Peyer's patch (tissue), 4 donors: Measurements from ENCODE around the gene KLHDC8B.

Experiments used
- POLR2A ChIP-seq, 2 donors: fragments of 450-650 bp; IDR thresholded peaks; one replicate each; pipeline ENCODE4 v1.5.1; 2017; ENCODE audit warnings: antibody characterized with exemption in 2 of 2, mild to moderate bottlenecking in 2 of 2, moderate library complexity in 2 of 2
- TF ChIP-seq, protein P1 (sequence below), 6 experiments: fragments of 450-650 bp in 4 of 6; fragments of 200-600 bp in 2 of 6; sonication (generic) in 1 of 6; IDR thresholded peaks; one replicate each; pipeline ENCODE4 v1.5.1; 2017 to 2019; ENCODE audit warnings: antibody characterized with exemption in 6 of 6, mild to moderate bottlenecking in 3 of 6, moderate library complexity in 1 of 6

DNA sequence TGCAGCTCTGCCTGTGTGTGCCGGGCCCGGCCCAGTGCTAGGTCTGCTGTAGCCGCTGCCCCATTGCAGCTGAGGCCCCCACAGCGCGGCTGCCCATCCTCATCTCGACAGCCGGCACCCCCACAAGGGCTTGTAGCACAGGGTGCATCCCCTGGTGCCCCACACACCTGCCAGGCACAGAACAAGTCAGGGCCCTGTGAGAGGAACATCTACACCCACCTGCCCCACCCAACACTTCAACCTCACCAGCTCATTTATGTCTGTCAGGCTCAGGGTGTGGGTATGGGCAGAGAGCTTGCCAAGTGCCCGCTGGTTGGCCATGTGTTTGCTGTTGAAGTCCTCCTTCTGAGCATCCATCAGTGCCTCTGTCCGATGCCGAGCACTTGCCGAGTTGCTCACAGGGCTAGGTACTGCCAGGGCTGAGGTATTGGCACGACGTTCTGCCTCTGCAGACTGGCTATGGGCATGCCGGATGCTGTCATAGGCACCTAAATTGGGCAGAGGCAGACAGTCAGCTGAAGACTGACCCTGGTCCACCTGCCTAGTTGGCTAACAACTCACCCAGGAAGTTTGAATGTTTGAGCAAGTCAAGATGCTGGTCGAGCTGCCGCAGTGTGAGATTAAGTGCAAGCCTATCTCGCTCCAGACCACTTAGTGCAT lies 48.4 kb upstream of the KLHDC8B start:
- TF ChIP-seq, protein P1, sequence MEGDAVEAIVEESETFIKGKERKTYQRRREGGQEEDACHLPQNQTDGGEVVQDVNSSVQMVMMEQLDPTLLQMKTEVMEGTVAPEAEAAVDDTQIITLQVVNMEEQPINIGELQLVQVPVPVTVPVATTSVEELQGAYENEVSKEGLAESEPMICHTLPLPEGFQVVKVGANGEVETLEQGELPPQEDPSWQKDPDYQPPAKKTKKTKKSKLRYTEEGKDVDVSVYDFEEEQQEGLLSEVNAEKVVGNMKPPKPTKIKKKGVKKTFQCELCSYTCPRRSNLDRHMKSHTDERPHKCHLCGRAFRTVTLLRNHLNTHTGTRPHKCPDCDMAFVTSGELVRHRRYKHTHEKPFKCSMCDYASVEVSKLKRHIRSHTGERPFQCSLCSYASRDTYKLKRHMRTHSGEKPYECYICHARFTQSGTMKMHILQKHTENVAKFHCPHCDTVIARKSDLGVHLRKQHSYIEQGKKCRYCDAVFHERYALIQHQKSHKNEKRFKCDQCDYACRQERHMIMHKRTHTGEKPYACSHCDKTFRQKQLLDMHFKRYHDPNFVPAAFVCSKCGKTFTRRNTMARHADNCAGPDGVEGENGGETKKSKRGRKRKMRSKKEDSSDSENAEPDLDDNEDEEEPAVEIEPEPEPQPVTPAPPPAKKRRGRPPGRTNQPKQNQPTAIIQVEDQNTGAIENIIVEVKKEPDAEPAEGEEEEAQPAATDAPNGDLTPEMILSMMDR (IDR thresholded peaks at IDR 0.05), result no peak
- TF ChIP-seq POLR2A (IDR thresholded peaks at IDR 0.05), result no peak
